Prostate gland (tissue), 2 donors: ENCODE results near the gene HPS4. TPM values are rescaled to one million over a fixed set of nuclear protein-coding genes. Genes with fewer than 3 reads are reported as not detected.

Experiments used
- DNase-seq: peaks from one replicate; pipeline ENCODE4 v3.0.0-alpha.2; 2019; ENCODE audit warnings: low spot score
- H3K27ac ChIP-seq, 2 donors: fragments of 200-600 bp; sonication (generic); 2 replicates each; pipeline ENCODE4 v1.5.1; 2017 to 2019
- H3K27me3 ChIP-seq: fragments of 200-600 bp; sonication (generic); replicated peaks from 2 replicates; pipeline ENCODE4 v1.5.1; 2019; ENCODE audit not compliant: insufficient read depth
- H3K36me3 ChIP-seq, 2 donors: fragments of 200-600 bp; sonication (generic); 1 replicate in 1 of 2; 2 replicates in 1 of 2; pipeline versions ENCODE4 v1.5.1 to v1.8.1; 2017 to 2019
- H3K4me1 ChIP-seq: fragments of 200-600 bp; sonication (generic); replicated peaks from 2 replicates; pipeline ENCODE4 v1.5.1; 2019
- H3K4me3 ChIP-seq, 2 donors: fragments of 200-600 bp; sonication (generic); 2 replicates each; pipeline ENCODE4 v1.5.1; 2017 to 2019
- H3K9me3 ChIP-seq: fragments of 200-600 bp; sonication (generic); 2 replicates; pipeline ENCODE4 v1.5.1; 2017
- CTCF ChIP-seq, 4 experiments: fragments of 200-600 bp in 2 of 4; fragments of 450-650 bp in 2 of 4; sonication (generic) in 2 of 4; IDR thresholded peaks; 1 replicate in 3 of 4; 2 replicates in 1 of 4; pipeline ENCODE4 v1.5.1; 2016 to 2019; ENCODE audit warnings: antibody characterized with exemption in 4 of 4, mild to moderate bottlenecking in 2 of 4, moderate library complexity in 2 of 4
- POLR2A ChIP-seq: fragments of 450-650 bp; IDR thresholded peaks from one replicate; pipeline ENCODE4 v1.6.1; 2016; ENCODE audit warnings: antibody characterized with exemption, mild to moderate bottlenecking
- POLR2AphosphoS5 ChIP-seq: sonication (generic); formaldehyde crosslinking; IDR thresholded peaks from one replicate; pipeline ENCODE4 v1.6.1; 2017; ENCODE audit warnings: antibody characterized with exemption
- WGBS: methylation state at CpG from one replicate; pipeline ENCODE4 v1.1.5; 2018; 5-methylcytosine and 5-hydroxymethylcytosine counted together
- intact Hi-C: fragments of 100-400 bp; cut with DNase I; formaldehyde crosslinking; loops from one replicate; pipeline ENCODE4 v1.14.2; 2022
- total RNA-seq, 2 donors: library from RNA; depleted of rRNA; stranded (reverse); fragments of >200 nt; gene quantifications; one replicate each; pipeline ENCODE4 v1.1.0, GENCODE V29; 2016

Gene HPS4
- total RNA-seq, 2 donors from 2014 or later = 25.3 to 83.9 TPM

- peaks cover 43% of the 10 kb centered on the region for H3K4me1 ChIP-seq
- H3K27me3 ChIP-seq = no peaks in the 10 kb centered on the region
- intact Hi-C loops = loop anchor here (5.0 kb wide), 1 partner anchor 107 kb away; no protein-coding TSS in a partner anchor
- no peak overlapping the region for H3K4me3 ChIP-seq
- TF ChIP-seq POLR2A (no peak), CTCF (IDR thresholded peaks at IDR 0.05) (no peak), POLR2AphosphoS5 (no peak)
- no peaks in the 10 kb centered on the region for H3K36me3 ChIP-seq
- peak overlapping the region; percentile 71 to 98 for H3K27ac ChIP-seq
- no peak for DNase-seq
- no peaks in the 10 kb centered on the region for H3K9me3 ChIP-seq
- WGBS = 55% methylated on average over 2 of the region's 2 CpGs
These were observed 3.0 kb downstream of the HPS4 start for GRCh38 chr22:26480611-26480932.

- peak; percentile 63 for DNase-seq
- peak overlapping the region in 1 of 2 donors; percentile 18 for H3K4me3 ChIP-seq
- no peaks in the 10 kb centered on the region for H3K9me3 ChIP-seq
- intact Hi-C loops = loop anchor here (5.0 kb wide), 1 partner anchor 107 kb away; no protein-coding TSS in a partner anchor
- 42% methylated on average over 12 of the region's 12 CpGs for WGBS
- no peaks in the 10 kb centered on the region for H3K27me3 ChIP-seq
- peaks cover 43% of the 10 kb centered on the region for H3K4me1 ChIP-seq
- peak overlapping the region; percentile 71 to 98 for H3K27ac ChIP-seq
- no peak for TF ChIP-seq POLR2A
- TF ChIP-seq POLR2AphosphoS5 = peak; percentile 64
- H3K36me3 ChIP-seq = no peaks in the 10 kb centered on the region
These were observed 3.6 kb downstream of the HPS4 start for GRCh38 chr22:26479792-26480610.

- Histone ChIP-seq H3K4me3 (peak overlapping the region in 1 of 2 donors; percentile 18), H3K27ac (peak overlapping the region; percentile 71 to 98), H3K27me3 (no peaks in the 10 kb centered on the region), H3K36me3 (no peaks in the 10 kb centered on the region), H3K4me1 (peaks cover 39% of the 10 kb centered on the region), H3K9me3 (no peaks in the 10 kb centered on the region)
- 31% methylated on average over 12 of the region's 12 CpGs for WGBS
- peak; percentile 29 for DNase-seq
- intact Hi-C loops = no loop called here
- TF ChIP-seq POLR2A (no peak), POLR2AphosphoS5 (peak; percentile 53), CTCF (IDR thresholded peaks at IDR 0.05) (peak in 2 of 4 experiments; percentile 7 to 36)
These were observed 4.4 kb downstream of the HPS4 start for GRCh38 chr22:26479043-26479791.

GRCh38 chr22:26477341-26477731 is 6.2 kb downstream of the HPS4 start:
- Histone ChIP-seq H3K36me3 (no peaks in the 10 kb centered on the region), H3K27ac (no peak overlapping the region), H3K4me1 (peaks cover 31% of the 10 kb centered on the region), H3K4me3 (no peak overlapping the region), H3K27me3 (no peaks in the 10 kb centered on the region), H3K9me3 (no peaks in the 10 kb centered on the region)
- TF ChIP-seq POLR2A (no peak), POLR2AphosphoS5 (no peak), CTCF (IDR thresholded peaks at IDR 0.05) (no peak)
- DNase-seq = no peak
- WGBS = 65% methylated on average over 4 of the region's 4 CpGs
- intact Hi-C loops = no loop called here

GRCh38 chr22:26476705-26477340 is 6.8 kb downstream of the HPS4 start:
- Histone ChIP-seq H3K4me1 (peaks cover 26% of the 10 kb centered on the region), H3K27me3 (no peaks in the 10 kb centered on the region), H3K9me3 (no peaks in the 10 kb centered on the region), H3K36me3 (peaks cover 1 to 2% of the 10 kb centered on the region in 2 donors), H3K27ac (no peak overlapping the region), H3K4me3 (no peak overlapping the region)
- WGBS = 86% methylated on average over 4 of the region's 4 CpGs
- intact Hi-C loops = no loop called here
- DNase-seq = no peak
- TF ChIP-seq CTCF (IDR thresholded peaks at IDR 0.05) (no peak), POLR2A (no peak), POLR2AphosphoS5 (no peak)
